SK-N-SH (cell line): ENCODE measurements around the gene PRRT1B. TPM values are rescaled to one million over a fixed set of nuclear protein-coding genes. Genes with fewer than 3 reads are reported as not detected.
"Not testable (repeated sequence)": the region's sequence is repeated elsewhere in the genome, so short reads cannot be mapped to it uniquely, and the experiment has no call there.

Source experiments
- CTCF ChIA-PET: fragments of 300-600, 350-600 bp; formaldehyde crosslinking; extraction: SDS; loops from one replicate; lab custom pipeline; 2021; lab: Yijun Ruan, JAX
- POLR2A ChIA-PET: fragments of 350-600 bp; sonication (Branson Sonifier 250); formaldehyde crosslinking; extraction: SDS; loops from one replicate; lab custom pipeline; 2020; ENCODE audit warnings: antibody characterized with exemption, inconsistent platforms; lab: Yijun Ruan, JAX
- DNase-seq: peaks from one replicate; pipeline ENCODE4 v3.0.0; 2012
- H2AFZ ChIP-seq: fragments of 200-600 bp; sonication (generic); 2 replicates; pipeline ENCODE4 v1.8.1; 2016; ENCODE audit warnings: antibody characterized with exemption, mild to moderate bottlenecking, low read depth
- H3F3A ChIP-seq: fragments of 200-600 bp; sonication (generic); replicated peaks from 2 replicates; pipeline ENCODE3; 2016; ENCODE audit warnings: antibody characterized with exemption, mild to moderate bottlenecking; ENCODE audit not compliant: insufficient read depth
- H3K27ac ChIP-seq, 2 experiments: fragments of 200-500 bp in 1 of 2; fragments of 200-600 bp in 1 of 2; sonication (Bioruptor generic) in 1 of 2; sonication (generic), shearing (Covaris generic) in 1 of 2; 2 replicates each; pipeline versions ENCODE4 v1.5.1 to v1.6.1; 2014 to 2016; ENCODE audit warnings: low read depth in 2 of 2, inconsistent platforms in 1 of 2, low read length in 1 of 2, mild to moderate bottlenecking in 1 of 2, mixed read lengths in 1 of 2
- H3K27me3 ChIP-seq: fragments of 200-600 bp; sonication (generic), shearing (Covaris generic); 2 replicates; pipeline ENCODE4 v1.6.1; 2016; ENCODE audit warnings: mixed run types; ENCODE audit not compliant: insufficient read depth
- H3K36me3 ChIP-seq, 2 experiments: fragments of 200-500 bp in 1 of 2; fragments of 200-600 bp in 1 of 2; sonication (Bioruptor generic) in 1 of 2; sonication (generic) in 1 of 2; replicated peaks in 1 of 2; 2 replicates each; pipeline versions ENCODE3 to v1.5.1; 2014 to 2016; ENCODE audit warnings: low read length in 1 of 2, mild to moderate bottlenecking in 1 of 2; ENCODE audit not compliant: insufficient read depth in 2 of 2, control insufficient read depth in 1 of 2
- H3K4me1 ChIP-seq, 2 experiments: fragments of 200-500 bp in 1 of 2; fragments of 200-600 bp in 1 of 2; sonication (Bioruptor generic) in 1 of 2; sonication (generic), shearing (Covaris generic) in 1 of 2; 2 replicates each; pipeline versions ENCODE4 v1.5.1 to v1.6.1; 2014 to 2016; ENCODE audit warnings: low read depth in 1 of 2, low read length in 1 of 2, mixed run types in 1 of 2; ENCODE audit not compliant: insufficient read depth in 2 of 2, control insufficient read depth in 1 of 2
- H3K4me2 ChIP-seq: fragments of 200-600 bp; sonication (generic), shearing (Covaris generic); 2 replicates; pipeline ENCODE4 v1.6.1; 2017; ENCODE audit warnings: mixed run types
- H3K4me3 ChIP-seq, 2 experiments: fragments of 200-500 bp in 1 of 2; fragments of 200-600 bp in 1 of 2; sonication (Bioruptor generic) in 1 of 2; sonication (generic), shearing (Covaris generic) in 1 of 2; 2 replicates each; pipeline versions ENCODE4 v1.5.1 to v1.8.1; 2014 to 2016; ENCODE audit warnings: low read depth in 2 of 2, inconsistent platforms in 1 of 2, low read length in 1 of 2, mild to moderate bottlenecking in 1 of 2, mixed read lengths in 1 of 2, moderate library complexity in 1 of 2
- H3K79me2 ChIP-seq: fragments of 200-600 bp; sonication (generic); 2 replicates; pipeline ENCODE4 v1.8.1; 2017; ENCODE audit warnings: mild to moderate bottlenecking; ENCODE audit not compliant: insufficient read depth
- H3K9ac ChIP-seq: fragments of 200-600 bp; sonication (generic); 2 replicates; pipeline ENCODE4 v1.6.1; 2017; ENCODE audit warnings: mixed run types
- H3K9me2 ChIP-seq: fragments of 200-600 bp; sonication (generic); 2 replicates; pipeline ENCODE4 v1.6.1; 2017; ENCODE audit warnings: mixed run types
- H3K9me3 ChIP-seq: fragments of 200-600 bp; sonication (generic); 2 replicates; pipeline ENCODE4 v1.6.1; 2017; ENCODE audit warnings: mixed run types, mild to moderate bottlenecking, moderate library complexity
- H4K20me1 ChIP-seq: fragments of 200-600 bp; sonication (generic); 2 replicates; pipeline ENCODE4 v1.6.1; 2017; ENCODE audit warnings: mild to moderate bottlenecking, mixed run types; ENCODE audit not compliant: insufficient read depth
- JUND ChIP-seq: IDR thresholded peaks from 2 replicates; pipeline ENCODE4 v1.4.0; 2012
- NRF1 ChIP-seq: IDR thresholded peaks from 2 replicates; pipeline ENCODE4 v1.6.1; 2012; ENCODE audit warnings: low read depth, mild to moderate bottlenecking, low read length
- POLR2AphosphoS5 ChIP-seq: IDR thresholded peaks from 2 replicates; pipeline ENCODE4 v1.6.1; 2012; ENCODE audit warnings: low read depth, low read length
- REST ChIP-seq: IDR thresholded peaks from 2 replicates; pipeline ENCODE4 v1.6.1; 2012; ENCODE audit warnings: mild to moderate bottlenecking, low read depth, low read length, moderate library complexity
- TCF12 ChIP-seq: IDR thresholded peaks from 2 replicates; pipeline ENCODE4 v1.4.0; 2012
- TEAD4 ChIP-seq: IDR thresholded peaks from 2 replicates; pipeline ENCODE4 v1.4.0; 2012; ENCODE audit warnings: mild to moderate bottlenecking, borderline replicate concordance; ENCODE audit not compliant: insufficient read depth
- ZBTB33 ChIP-seq: IDR thresholded peaks from 2 replicates; pipeline ENCODE4 v1.4.0; 2012; ENCODE audit warnings: low read depth, borderline replicate concordance
- WGBS: methylation state at CpG from one replicate; pipeline ENCODE4 v1.1.6; 2017; ENCODE audit warnings: low lambda C conversion rate; 5-methylcytosine and 5-hydroxymethylcytosine counted together
- polyA plus RNA-seq, 3 experiments: library from polyadenylated mRNA; depleted of rRNA; stranded (reverse); fragments of >200 nt; gene quantifications; 2 replicates each; pipeline ENCODE4 v1.2.3, GENCODE V29; 2012

Gene PRRT1B
- polyA plus RNA-seq, 1 of the 3 experiments (the other 2 are of a cell fraction) = not detected

- CTCF ChIA-PET = interaction anchor here (0.7 to 2.1 kb wide), 3 partner anchors 10 to 163 kb away, joined by 3 to 6 read pairs (median 4); partner anchors contain the start of gene POMT1
- WGBS = 92% methylated on average over 9 of the region's 15 CpGs
- Histone ChIP-seq H3K9ac (no peak overlapping the region), H3K4me1 (no peaks in the 10 kb centered on the region), H3K4me2 (no peak overlapping the region), H3K36me3 (peaks cover 12 to 69% of the 10 kb centered on the region in 2 experiments), H3K9me3 (no peaks in the 10 kb centered on the region), H2AFZ (no peak overlapping the region), H3K27ac (no peak overlapping the region), H3K9me2 (no peaks in the 10 kb centered on the region), H3K79me2 (peaks cover 2% of the 10 kb centered on the region; the same call in 1 of the 2 replicates), H4K20me1 (no peaks in the 10 kb centered on the region), H3F3A (no peaks in the 10 kb centered on the region), H3K4me3 (no peak overlapping the region), H3K27me3 (no peaks in the 10 kb centered on the region)
- no peak for TF ChIP-seq JUND
- TF ChIP-seq TEAD4 = no peak
- TF ChIP-seq POLR2AphosphoS5 = no peak
- no peak for TF ChIP-seq NRF1
- no peak for TF ChIP-seq TCF12
- no peak for DNase-seq
- POLR2A ChIA-PET = no interaction called here
Observed at GRCh38 chr9:131513177-131513576, 32.1 kb upstream of the PRRT1B start.

GRCh38 chr9:131515559-131516031, 29.7 kb upstream of the PRRT1B start:
- H3K27me3 ChIP-seq, POLR2A ChIA-PET, H2AFZ ChIP-seq, DNase-seq, H3K9me2 ChIP-seq, H3K4me1 ChIP-seq, H3K4me2 ChIP-seq, H3K4me3 ChIP-seq, H3K9ac ChIP-seq, CTCF ChIA-PET, H3F3A ChIP-seq, H3K79me2 ChIP-seq, H3K27ac ChIP-seq, H4K20me1 ChIP-seq, H3K9me3 ChIP-seq: not testable (repeated sequence)
- H3K36me3 ChIP-seq = peaks cover 19 to 85% of the 10 kb centered on the region in 2 experiments
- 90% methylated on average over 8 of the region's 12 CpGs for WGBS

- Histone ChIP-seq H3K79me2 (no peaks in the 10 kb centered on the region), H3K36me3 (peaks cover 19 to 81% of the 10 kb centered on the region in 2 experiments)
Observed at GRCh38 chr9:131516100-131516499, 29.2 kb upstream of the PRRT1B start.

More at GRCh38 chr9:131516100-131516499, 29.2 kb upstream of the PRRT1B start:
- ChIA-PET CTCF (no interaction called here), POLR2A (no interaction called here)
- Histone ChIP-seq H3K9me3 (no peaks in the 10 kb centered on the region), H2AFZ (no peak overlapping the region), H3F3A (no peaks in the 10 kb centered on the region), H3K4me3 (no peak overlapping the region), H3K27ac (no peak overlapping the region), H4K20me1 (no peaks in the 10 kb centered on the region), H3K4me2 (no peak overlapping the region), H3K9me2 (no peaks in the 10 kb centered on the region), H3K9ac (no peak overlapping the region), H3K4me1 (no peaks in the 10 kb centered on the region), H3K27me3 (no peaks in the 10 kb centered on the region)
- TF ChIP-seq REST = no peak
- no peak for TF ChIP-seq ZBTB33
- 90% methylated on average over 14 of the region's 15 CpGs for WGBS
- DNase-seq = no peak
